GM21717 (cell line): ENCODE data around the gene COX5B.
"Not testable (repeated sequence)": the region's sequence is repeated elsewhere in the genome, so short reads cannot be mapped to it uniquely, and the experiment has no call there.

ENCODE experiments used
- ATAC-seq: cut with Tn5 transposase; IDR thresholded peaks from one replicate; pipeline ENCODE4 v1.9.1; 2021; ENCODE audit warnings: mild to moderate bottlenecking, moderate library complexity; ENCODE audit not compliant: unreplicated experiment

COX5B gene

GRCh38 chr2:97645695-97646629 lies at the start of gene COX5B:
Gene COX5B (plus strand): TSS chr2:97646062. CDS start chr2:97646087, 25 bp downstream.
- peak; percentile 90 for ATAC-seq

GRCh38 chr2:97596180-97596579 lies 49.7 kb upstream of the COX5B start:
- not testable (repeated sequence) for ATAC-seq

- not testable (repeated sequence) for ATAC-seq
Measured at GRCh38 chr2:97601537-97601936, 44.3 kb upstream of the COX5B start.

- ATAC-seq = not testable (repeated sequence)
Measured at GRCh38 chr2:97605109-97605508, 40.8 kb upstream of the COX5B start.

- not testable (repeated sequence) for ATAC-seq
Measured at GRCh38 chr2:97605524-97606339, 40.1 kb upstream of the COX5B start.

GRCh38 chr2:97608745-97609144 lies 37.1 kb upstream of the COX5B start:
- not testable (repeated sequence) for ATAC-seq

- ATAC-seq = not testable (repeated sequence)
Measured at GRCh38 chr2:97611895-97612294, 34.0 kb upstream of the COX5B start.

GRCh38 chr2:97615746-97616145 lies 30.1 kb upstream of the COX5B start:
- not testable (repeated sequence) for ATAC-seq

GRCh38 chr2:97617911-97618310 lies 28.0 kb upstream of the COX5B start:
- ATAC-seq = no peak

GRCh38 chr2:97618939-97619827 lies 26.7 kb upstream of the COX5B start:
- not testable (repeated sequence) for ATAC-seq

GRCh38 chr2:97620492-97620891 lies 25.4 kb upstream of the COX5B start:
- not testable (repeated sequence) for ATAC-seq

- ATAC-seq = not testable (repeated sequence)
Measured at GRCh38 chr2:97622976-97623375, 22.9 kb upstream of the COX5B start.

GRCh38 chr2:97625354-97626048 lies 20.4 kb upstream of the COX5B start:
- ATAC-seq = not testable (repeated sequence)

GRCh38 chr2:97626049-97626430 lies 19.8 kb upstream of the COX5B start:
- not testable (repeated sequence) for ATAC-seq

- no peak for ATAC-seq
Measured at GRCh38 chr2:97644023-97644717, 1.7 kb upstream of the COX5B start.

- ATAC-seq = peak; percentile 27
Measured at GRCh38 chr2:97645112-97645694, 659 bp upstream of the COX5B start.

- ATAC-seq = no peak
Measured at GRCh38 chr2:97646977-97647376, 1.1 kb downstream of the COX5B start.

- no peak for ATAC-seq
Measured at GRCh38 chr2:97651114-97651513, 5.3 kb downstream of the COX5B start.

- no peak for ATAC-seq
Measured at GRCh38 chr2:97653473-97653872, 7.6 kb downstream of the COX5B start.
